GM23338 (cell line): ENCODE measurements around the gene METTL26.

Source experiments
- EZH2 ChIP-seq: fragments of 200-600 bp; sonication (generic); IDR thresholded peaks from one replicate; pipeline ENCODE4 v1.8.0; 2017; ENCODE audit warnings: antibody characterized with exemption, mild to moderate bottlenecking, low read depth; ENCODE audit not compliant: unreplicated experiment
- TF ChIP-seq, protein P1 (sequence below), 2 experiments: fragments of 200-600 bp in 1 of 2; sonication (generic) in 1 of 2; conservative IDR thresholded peaks; 2 replicates each; pipeline versions ENCODE4 v1.5.1 to v1.6.1; 2016 to 2017; ENCODE audit warnings: antibody characterized with exemption in 2 of 2, low read depth in 2 of 2, mild to moderate bottlenecking in 2 of 2, moderate library complexity in 1 of 2

DNA sequence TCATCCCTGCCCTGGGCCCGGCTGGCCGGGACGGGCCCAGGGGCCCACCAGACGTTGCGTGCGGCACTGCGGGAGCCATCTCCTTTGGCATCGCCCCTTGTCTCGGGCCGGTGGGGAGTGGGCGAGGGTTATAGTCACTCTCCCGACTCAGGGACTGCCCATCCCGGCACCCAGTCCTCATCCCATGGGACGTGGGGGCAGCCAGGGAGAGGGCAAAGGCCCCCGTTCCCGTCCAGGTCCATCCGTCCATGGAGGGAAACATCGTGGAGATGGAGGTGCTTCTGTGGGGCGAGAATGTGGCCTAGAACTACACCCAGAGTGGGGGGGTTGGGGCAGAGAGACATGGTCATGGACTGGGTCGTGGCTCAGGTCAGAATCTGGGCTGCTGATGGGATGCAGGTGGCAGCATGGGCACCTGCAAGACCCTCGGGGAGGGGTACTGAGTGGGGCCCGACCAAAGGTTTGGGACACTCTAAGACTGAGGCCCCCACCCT lies 10.6 kb upstream of the METTL26 start:
- TF ChIP-seq EZH2, result no peak
- TF ChIP-seq, protein P1, sequence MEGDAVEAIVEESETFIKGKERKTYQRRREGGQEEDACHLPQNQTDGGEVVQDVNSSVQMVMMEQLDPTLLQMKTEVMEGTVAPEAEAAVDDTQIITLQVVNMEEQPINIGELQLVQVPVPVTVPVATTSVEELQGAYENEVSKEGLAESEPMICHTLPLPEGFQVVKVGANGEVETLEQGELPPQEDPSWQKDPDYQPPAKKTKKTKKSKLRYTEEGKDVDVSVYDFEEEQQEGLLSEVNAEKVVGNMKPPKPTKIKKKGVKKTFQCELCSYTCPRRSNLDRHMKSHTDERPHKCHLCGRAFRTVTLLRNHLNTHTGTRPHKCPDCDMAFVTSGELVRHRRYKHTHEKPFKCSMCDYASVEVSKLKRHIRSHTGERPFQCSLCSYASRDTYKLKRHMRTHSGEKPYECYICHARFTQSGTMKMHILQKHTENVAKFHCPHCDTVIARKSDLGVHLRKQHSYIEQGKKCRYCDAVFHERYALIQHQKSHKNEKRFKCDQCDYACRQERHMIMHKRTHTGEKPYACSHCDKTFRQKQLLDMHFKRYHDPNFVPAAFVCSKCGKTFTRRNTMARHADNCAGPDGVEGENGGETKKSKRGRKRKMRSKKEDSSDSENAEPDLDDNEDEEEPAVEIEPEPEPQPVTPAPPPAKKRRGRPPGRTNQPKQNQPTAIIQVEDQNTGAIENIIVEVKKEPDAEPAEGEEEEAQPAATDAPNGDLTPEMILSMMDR (conservative IDR thresholded peaks at IDR 0.05; ENCODE audit: low read depth in 2 of 2), result no peak
